Astrocyte (in vitro differentiated cells and primary cell): ENCODE measurements around the gene DCST2. TPM values are rescaled to one million over a fixed set of nuclear protein-coding genes. Genes with fewer than 3 reads are reported as not detected.

Experiments used
- DNase-seq: peaks from one replicate; pipeline ENCODE4 v3.0.0-alpha.2; 2010; ENCODE audit warnings: low read depth
- FAIRE-seq: peaks from 2 replicates; lab custom pipeline; 2011; peaks lifted over from hg19 to GRCh38; lab: Jason Lieb, UNC
- H2AFZ ChIP-seq: 2 replicates; pipeline ENCODE4 v1.6.0; 2012; ENCODE audit warnings: low read depth, low read length, inconsistent platforms
- H3K27ac ChIP-seq: 2 replicates; pipeline ENCODE4 v1.5.1; 2011; ENCODE audit warnings: low read depth, low read length, inconsistent platforms
- H3K27me3 ChIP-seq: 2 replicates; pipeline ENCODE4 v1.6.0; 2011; ENCODE audit warnings: low read length, inconsistent platforms; ENCODE audit not compliant: insufficient read depth
- H3K36me3 ChIP-seq: 2 replicates; pipeline ENCODE4 v1.5.1; 2011; ENCODE audit warnings: low read length, inconsistent platforms; ENCODE audit not compliant: insufficient read depth
- H3K4me1 ChIP-seq: 2 replicates; pipeline ENCODE4 v1.5.1; 2011; ENCODE audit warnings: low read length, inconsistent platforms; ENCODE audit not compliant: insufficient read depth
- H3K4me2 ChIP-seq: 2 replicates; pipeline ENCODE4 v1.6.0; 2012; ENCODE audit warnings: low read length, inconsistent platforms
- H3K4me3 ChIP-seq: 2 replicates; pipeline ENCODE4 v1.5.1; 2011; ENCODE audit warnings: low read depth, mild to moderate bottlenecking, low read length, inconsistent platforms; ENCODE audit not compliant: insufficient read depth
- H3K79me2 ChIP-seq: 2 replicates; pipeline ENCODE4 v1.6.0; 2012; ENCODE audit warnings: mild to moderate bottlenecking, low read length, inconsistent platforms; ENCODE audit not compliant: insufficient read depth
- H3K9ac ChIP-seq: 2 replicates; pipeline ENCODE4 v1.6.0; 2012; ENCODE audit warnings: mild to moderate bottlenecking, low read length, inconsistent platforms
- H3K9me3 ChIP-seq: 2 replicates; pipeline ENCODE4 v1.5.1; 2012; ENCODE audit warnings: low read depth, mild to moderate bottlenecking, low read length, inconsistent platforms; ENCODE audit not compliant: insufficient read depth
- H4K20me1 ChIP-seq: 2 replicates; pipeline ENCODE4 v1.6.0; 2012; ENCODE audit warnings: low read length, inconsistent platforms; ENCODE audit not compliant: insufficient read depth
- H3K27ac Mint-ChIP-seq: one replicate; pipeline ENCODE4 v1.8.0; 2021; ENCODE audit warnings: mild to moderate bottlenecking, mixed read lengths; ENCODE audit not compliant: unreplicated experiment
- H3K27me3 Mint-ChIP-seq: one replicate; pipeline ENCODE4 v1.8.0; 2021; ENCODE audit warnings: low read depth, mixed read lengths; ENCODE audit not compliant: unreplicated experiment
- H3K36me3 Mint-ChIP-seq: one replicate; pipeline ENCODE4 v1.8.0; 2021; ENCODE audit warnings: low read depth, mixed read lengths; ENCODE audit not compliant: unreplicated experiment
- H3K4me1 Mint-ChIP-seq: one replicate; pipeline ENCODE4 v1.8.0; 2021; ENCODE audit warnings: low read depth, mixed read lengths; ENCODE audit not compliant: unreplicated experiment
- H3K4me3 Mint-ChIP-seq: one replicate; pipeline ENCODE4 v1.8.0; 2021; ENCODE audit warnings: mild to moderate bottlenecking, moderate library complexity, mixed read lengths; ENCODE audit not compliant: unreplicated experiment
- H3K9me3 Mint-ChIP-seq: one replicate; pipeline ENCODE4 v1.8.0; 2021; ENCODE audit warnings: mild to moderate bottlenecking, mixed read lengths; ENCODE audit not compliant: unreplicated experiment
- EZH2 ChIP-seq: IDR thresholded peaks from 2 replicates; pipeline ENCODE4 v1.6.1; 2012; ENCODE audit warnings: mild to moderate bottlenecking, low read length, inconsistent platforms; ENCODE audit not compliant: insufficient read depth
- total RNA-seq: library from RNA; stranded (reverse); gene quantifications from 2 replicates; pipeline ENCODE4 v1.2.1, GENCODE V29; 2021
- TF ChIP-seq, protein P1 (sequence below): IDR thresholded peaks from 2 replicates; pipeline ENCODE4 v1.5.1; 2011; ENCODE audit warnings: low read depth, mild to moderate bottlenecking, inconsistent platforms, low read length, moderate library complexity; ENCODE audit not compliant: insufficient read depth

Gene DCST2
- total RNA-seq, 1 donor from 2014 or later: 0.34 TPM

DNA sequence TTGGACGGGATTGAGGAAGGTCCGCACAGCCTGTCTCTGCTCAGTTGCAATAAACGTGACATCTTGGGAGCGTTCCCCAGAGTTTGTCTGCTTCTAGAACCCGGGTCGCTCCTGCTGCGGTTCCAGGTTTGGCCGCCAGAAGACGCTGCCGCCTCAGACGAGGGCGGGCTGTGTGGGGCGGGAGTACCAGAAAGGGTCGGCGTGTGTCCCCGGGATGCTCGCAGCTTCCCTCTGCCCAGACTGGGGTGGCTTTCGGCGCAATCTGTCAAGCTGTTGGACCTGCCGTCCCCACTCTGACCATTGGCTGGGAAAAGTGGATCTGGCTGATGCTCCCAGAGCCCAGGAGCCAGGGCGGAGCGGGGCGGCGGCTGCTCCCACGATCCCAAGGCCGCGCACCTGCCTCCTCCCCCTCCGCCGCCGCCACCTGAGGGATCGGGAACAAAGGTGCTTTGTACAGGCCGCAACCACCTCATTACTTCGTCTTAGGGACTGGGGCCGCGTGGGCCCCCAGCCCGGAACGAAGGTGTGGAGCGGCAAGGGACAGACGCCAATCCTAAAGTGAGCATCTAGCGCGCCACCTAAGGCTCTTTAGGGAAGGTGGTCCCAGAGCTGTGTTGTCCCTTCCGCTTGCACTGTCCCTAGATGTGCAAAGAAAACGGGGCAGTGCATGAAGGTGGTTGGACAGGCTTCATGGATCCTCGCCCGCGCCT, 29.3 kb upstream of the DCST2 start:
- Histone ChIP-seq H3K27ac (no peak overlapping the region), H2AFZ (peak overlapping the region; percentile 84), H4K20me1 (peaks cover 45% of the 10 kb centered on the region), H3K9me3 (no peaks in the 10 kb centered on the region), H3K4me2 (peak overlapping the region; percentile 97), H3K4me3 (peak overlapping the region; percentile 85), H3K27me3 (no peaks in the 10 kb centered on the region), H3K9ac (peak overlapping the region; percentile 89), H3K36me3 (peaks cover 4% of the 10 kb centered on the region), H3K79me2 (peaks cover 18% of the 10 kb centered on the region), H3K4me1 (peaks cover 23% of the 10 kb centered on the region)
- H3K27ac Mint-ChIP-seq: peak overlapping the region; percentile 81
- no peaks in the 10 kb centered on the region for H3K27me3 Mint-ChIP-seq
- FAIRE-seq (no peak), DNase-seq (no peak)
- no peaks in the 10 kb centered on the region for H3K9me3 Mint-ChIP-seq
- peak overlapping the region; percentile 87 for H3K4me3 Mint-ChIP-seq
- no peak for TF ChIP-seq EZH2
- TF ChIP-seq, protein P1, sequence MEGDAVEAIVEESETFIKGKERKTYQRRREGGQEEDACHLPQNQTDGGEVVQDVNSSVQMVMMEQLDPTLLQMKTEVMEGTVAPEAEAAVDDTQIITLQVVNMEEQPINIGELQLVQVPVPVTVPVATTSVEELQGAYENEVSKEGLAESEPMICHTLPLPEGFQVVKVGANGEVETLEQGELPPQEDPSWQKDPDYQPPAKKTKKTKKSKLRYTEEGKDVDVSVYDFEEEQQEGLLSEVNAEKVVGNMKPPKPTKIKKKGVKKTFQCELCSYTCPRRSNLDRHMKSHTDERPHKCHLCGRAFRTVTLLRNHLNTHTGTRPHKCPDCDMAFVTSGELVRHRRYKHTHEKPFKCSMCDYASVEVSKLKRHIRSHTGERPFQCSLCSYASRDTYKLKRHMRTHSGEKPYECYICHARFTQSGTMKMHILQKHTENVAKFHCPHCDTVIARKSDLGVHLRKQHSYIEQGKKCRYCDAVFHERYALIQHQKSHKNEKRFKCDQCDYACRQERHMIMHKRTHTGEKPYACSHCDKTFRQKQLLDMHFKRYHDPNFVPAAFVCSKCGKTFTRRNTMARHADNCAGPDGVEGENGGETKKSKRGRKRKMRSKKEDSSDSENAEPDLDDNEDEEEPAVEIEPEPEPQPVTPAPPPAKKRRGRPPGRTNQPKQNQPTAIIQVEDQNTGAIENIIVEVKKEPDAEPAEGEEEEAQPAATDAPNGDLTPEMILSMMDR: peak; percentile 48
- H3K4me1 Mint-ChIP-seq: peaks cover 5% of the 10 kb centered on the region
- H3K36me3 Mint-ChIP-seq: peaks cover 9% of the 10 kb centered on the region

DNA sequence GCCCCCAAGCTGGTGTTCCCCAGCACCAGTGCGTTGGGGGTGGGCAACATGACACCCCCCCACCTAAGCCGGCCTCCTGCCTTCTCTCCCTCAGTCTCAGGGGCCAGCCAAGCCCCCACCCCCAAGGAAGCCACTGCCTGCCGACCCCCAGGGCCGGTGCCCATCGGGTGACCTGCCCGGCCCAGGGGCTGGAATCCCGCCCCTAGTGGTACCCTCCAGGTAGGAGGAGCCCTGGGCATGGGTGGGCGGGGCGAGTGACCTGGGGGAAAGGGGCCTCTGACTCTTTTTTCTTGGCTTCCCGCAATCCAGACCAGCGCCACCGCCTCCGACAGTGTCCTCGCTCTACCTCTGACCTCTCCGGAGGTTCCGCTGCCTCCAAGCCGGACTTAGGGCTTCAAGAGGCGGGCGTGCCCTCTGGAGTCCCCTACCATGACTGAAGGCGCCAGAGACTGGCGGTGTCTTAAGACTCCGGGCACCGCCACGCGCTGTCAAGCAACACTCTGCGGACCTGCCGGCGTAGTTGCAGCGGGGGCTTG, 28.6 kb upstream of the DCST2 start:
- no peak overlapping the region for H3K27ac ChIP-seq
- TF ChIP-seq, protein P1: no peak
- no peak for TF ChIP-seq EZH2

More for the DNA sequence above, 28.6 kb upstream of the DCST2 start:
- Histone ChIP-seq H3K9ac (no peak overlapping the region), H4K20me1 (peaks cover 45% of the 10 kb centered on the region), H3K4me3 (no peak overlapping the region), H3K36me3 (peaks cover 4% of the 10 kb centered on the region), H3K79me2 (peaks cover 18% of the 10 kb centered on the region), H3K4me1 (peaks cover 23% of the 10 kb centered on the region), H3K9me3 (no peaks in the 10 kb centered on the region), H3K4me2 (peak overlapping the region; percentile 97), H2AFZ (peak overlapping the region; percentile 18), H3K27me3 (no peaks in the 10 kb centered on the region)
- FAIRE-seq (no peak), DNase-seq (no peak)
- Mint-ChIP-seq H3K4me1 (peaks cover 5% of the 10 kb centered on the region), H3K27ac (no peak overlapping the region), H3K27me3 (no peaks in the 10 kb centered on the region), H3K36me3 (peaks cover 9% of the 10 kb centered on the region), H3K9me3 (no peaks in the 10 kb centered on the region), H3K4me3 (peak overlapping the region; percentile 71)
